Pancreas (tissue), 10 donors: ENCODE measurements around the gene PRPF19. TPM values are rescaled to one million over a fixed set of nuclear protein-coding genes. Genes with fewer than 3 reads are reported as not detected.
A peak's percentile ranks its signal among the peaks of the same experiment; 100 is the strongest.

Source experiments
- ATAC-seq, 4 donors: fragments of 200-7000 bp; cut with Tn5 transposase; one replicate each; pipeline versions ENCODE4 v1.8.0 to v1.9.1; 2020; ENCODE audit warnings: mild to moderate bottlenecking in 4 of 4, moderate library complexity in 4 of 4
- DNase-seq, 6 donors: peaks; one replicate each; pipeline ENCODE4 v3.0.0-alpha.2; 2020
- FAIRE-seq: peaks from 2 replicates; lab custom pipeline; 2012; peaks lifted over from hg19 to GRCh38; lab: Jason Lieb, UNC
- H3K27ac ChIP-seq, 4 donors: fragments of 200-600 bp; sonication (generic); 1 replicate in 3 of 4; 2 replicates in 1 of 4; pipeline versions ENCODE4 v1.5.0 to v1.8.0; 2020
- H3K27me3 ChIP-seq, 4 donors: fragments of 200-600 bp; one replicate each; pipeline ENCODE4 v1.8.0; 2021
- H3K36me3 ChIP-seq, 3 donors: fragments of 200-600 bp; sonication (generic) in 1 of 3; one replicate each; pipeline versions ENCODE4 v1.5.0 to v1.8.0; 2020 to 2021
- H3K4me1 ChIP-seq, 3 donors: fragments of 200-600 bp; one replicate each; pipeline ENCODE4 v1.8.0; 2021
- H3K4me3 ChIP-seq, 4 donors: fragments of 200-600 bp; sonication (generic) in 2 of 4; one replicate each; pipeline versions ENCODE4 v1.5.0 to v1.8.0; 2020 to 2021
- H3K9me3 ChIP-seq, 4 donors: fragments of 200-600 bp; one replicate each; pipeline ENCODE4 v1.8.0; 2021
- CTCF ChIP-seq, 4 donors: fragments of 200-600 bp; sonication (generic) in 3 of 4; IDR thresholded peaks; one replicate each; pipeline versions ENCODE4 v1.5.0 to v1.8.0; 2021; ENCODE audit warnings: antibody characterized with exemption in 4 of 4
- WGBS, 2 donors: extraction: QIAGEN DNeasy Blood & Tissue Kit; methylation state at CpG; one replicate each; pipeline ENCODE4 v1.1.7; 2013; 5-methylcytosine and 5-hydroxymethylcytosine counted together
- intact Hi-C, 3 donors: fragments of 100-400 bp; cut with DNase I; formaldehyde crosslinking; loops; one replicate each; pipeline versions ENCODE4 v1.11.1 to v1.14.2; 2022
- polyA plus RNA-seq, 2 donors: library from polyadenylated mRNA; stranded (reverse); fragments of 200-250 nt; gene quantifications; one replicate each; pipeline ENCODE4 v1.2.3, GENCODE V29; 2013
- total RNA-seq, 6 donors: library from RNA; stranded (reverse); fragmentation: NEBNext Ultra II Directional in 4 of 6; extraction: Animal tissue kit (Norgen Biotek cat#: 25700) in 4 of 6; gene quantifications; one replicate each; pipeline versions ENCODE4 v1.2.1 to v1.2.4, GENCODE V29; 2021 to 2023
- donor health status: healthy with polysubstance abuse.
- donor health status: DM: no; HTN: no; CAD: no; lungs with moderate emphysema.
- donor health status: DM: no; HTN: no; CAD: no.
- donor health status: control.
- donor health status: control.
- donor health status: Bipolar disorder and iron deficiency.
- donor health status: DM: yes; HTN: yes; CAD: no.
- donor health status: DM: no; HTN: no; CAD: no.
- donor health status: DM: no; HTN: no; CAD: no.
- donor health status: DM: yes; HTN: yes; CAD: no.

PRPF19 gene
- total and polyA plus RNA-seq, 8 donors: 33.9 to 50.1 (median 45.5) TPM

GRCh38 chr11:60952742-60953170 is 46.4 kb upstream of the PRPF19 start:
- 43 to 53% methylated on average over 3 of the region's 3 CpGs for WGBS, 2 donors
- no peak for FAIRE-seq
- no peaks in the 10 kb centered on the region for H3K4me1 ChIP-seq
- ATAC-seq: peak in 2 of 4 donors; percentile 26 to 30
- H3K4me3 ChIP-seq: peak overlapping the region in 1 of 4 donors; percentile 20
- peak overlapping the region in 2 of 4 donors; percentile 64 to 81 for H3K27ac ChIP-seq
- H3K27me3 ChIP-seq: no peaks in the 10 kb centered on the region
- no peak for TF ChIP-seq CTCF (IDR thresholded peaks at IDR 0.05)
- no peaks in the 10 kb centered on the region for H3K36me3 ChIP-seq
- intact Hi-C loops: no loop called here
- H3K9me3 ChIP-seq: no peaks in the 10 kb centered on the region
- no peak for DNase-seq

DNA sequence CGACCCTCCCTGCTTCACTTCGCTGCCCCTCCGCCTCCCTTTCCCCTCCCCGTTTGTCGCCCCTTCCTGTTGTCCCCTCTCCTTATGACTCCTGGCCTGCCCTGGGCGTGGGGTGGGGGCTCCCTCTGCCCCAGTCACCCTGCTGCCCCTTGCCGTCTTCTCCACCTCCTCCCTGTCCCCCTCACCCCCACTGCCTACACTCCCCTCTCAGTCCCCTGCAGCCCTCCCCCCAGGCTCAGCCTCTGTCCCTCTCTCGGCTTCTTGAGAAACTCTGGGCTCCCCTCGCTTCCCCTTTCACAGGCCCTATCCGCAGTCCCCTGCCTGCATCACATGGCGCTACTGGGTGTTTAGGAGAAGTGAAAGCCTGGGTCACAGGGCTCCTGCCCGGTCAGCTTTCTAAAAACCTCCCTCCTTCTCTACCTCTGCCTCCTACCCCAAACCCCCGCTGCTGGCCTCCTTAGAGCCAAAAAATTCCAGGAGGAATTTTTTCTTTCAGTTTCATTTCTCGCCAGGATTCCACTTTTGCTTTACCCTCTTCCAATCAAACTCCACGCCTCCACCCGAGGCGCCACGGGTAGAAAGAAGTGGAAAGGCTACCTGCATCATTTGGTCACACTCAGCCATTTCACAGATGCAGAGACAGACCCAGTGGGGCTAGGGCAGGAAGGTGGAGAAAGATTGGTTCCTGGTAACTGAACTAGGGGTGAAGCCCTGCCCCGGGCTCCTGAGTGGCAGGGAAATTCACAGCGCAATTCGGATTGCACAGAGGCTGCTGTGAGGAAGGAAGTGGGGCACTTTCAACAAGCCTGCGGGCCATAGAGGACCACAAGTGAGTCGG is 45.7 kb upstream of the PRPF19 start, which contains the start of gene SLC15A3:
SLC15A3 (minus strand) TSS at position 273 of the 838 bp plus-strand sequence. CDS start 625 bp downstream, outside the sequence.
- peak within 1 kb of the TSS in 2 of 4 donors; percentile 20 to 42 for H3K4me3 ChIP-seq
- no peaks in the 10 kb centered on the region for H3K9me3 ChIP-seq
- no peak for FAIRE-seq
- no peak for TF ChIP-seq CTCF (IDR thresholded peaks at IDR 0.05)
- 61 to 62% methylated on average over 23 of the region's 23 CpGs for WGBS, 2 donors
- peak in 3 of 4 donors; percentile 67 to 80 (median 76) for ATAC-seq
- peak within 1 kb of the TSS in 2 of 4 donors; percentile 64 to 81 for H3K27ac ChIP-seq
- no peaks in the 10 kb centered on the region for H3K27me3 ChIP-seq
- H3K4me1 ChIP-seq: no peaks in the 10 kb centered on the region
- intact Hi-C loops: no loop called here
- no peaks in the 10 kb centered on the region for H3K36me3 ChIP-seq
- DNase-seq: peak in 2 of 6 donors; percentile 54 to 75

DNA sequence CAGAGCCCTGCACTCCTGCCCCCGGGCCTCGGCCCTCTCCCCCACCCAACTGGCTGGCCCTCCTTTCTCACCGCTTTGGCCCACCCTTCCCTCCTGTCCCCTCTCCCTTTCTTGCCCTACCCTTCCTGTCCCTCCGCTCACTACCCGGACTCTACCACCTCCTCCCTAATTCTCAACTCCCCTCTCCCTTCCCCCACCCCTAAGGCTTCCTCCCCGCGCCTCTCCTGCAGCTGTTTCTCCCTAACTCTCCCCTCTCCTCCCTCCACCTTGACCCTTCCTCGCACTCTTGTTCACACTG is 45.2 kb upstream of the PRPF19 start:
- H3K4me1 ChIP-seq: no peaks in the 10 kb centered on the region
- peak overlapping the region in 1 of 4 donors; percentile 42 for H3K4me3 ChIP-seq
- H3K36me3 ChIP-seq: no peaks in the 10 kb centered on the region
- no peak for TF ChIP-seq CTCF (IDR thresholded peaks at IDR 0.05)
- no peaks in the 10 kb centered on the region for H3K9me3 ChIP-seq
- no peak for FAIRE-seq
- H3K27ac ChIP-seq: peak overlapping the region in 2 of 4 donors; percentile 64 to 81
- WGBS, 2 donors: 29 to 33% methylated on average over 5 to 8 of the region's 8 CpGs
- H3K27me3 ChIP-seq: no peaks in the 10 kb centered on the region
- DNase-seq: no peak
- ATAC-seq: peak in 2 of 4 donors; percentile 6 to 11
- intact Hi-C loops: no loop called here

DNA sequence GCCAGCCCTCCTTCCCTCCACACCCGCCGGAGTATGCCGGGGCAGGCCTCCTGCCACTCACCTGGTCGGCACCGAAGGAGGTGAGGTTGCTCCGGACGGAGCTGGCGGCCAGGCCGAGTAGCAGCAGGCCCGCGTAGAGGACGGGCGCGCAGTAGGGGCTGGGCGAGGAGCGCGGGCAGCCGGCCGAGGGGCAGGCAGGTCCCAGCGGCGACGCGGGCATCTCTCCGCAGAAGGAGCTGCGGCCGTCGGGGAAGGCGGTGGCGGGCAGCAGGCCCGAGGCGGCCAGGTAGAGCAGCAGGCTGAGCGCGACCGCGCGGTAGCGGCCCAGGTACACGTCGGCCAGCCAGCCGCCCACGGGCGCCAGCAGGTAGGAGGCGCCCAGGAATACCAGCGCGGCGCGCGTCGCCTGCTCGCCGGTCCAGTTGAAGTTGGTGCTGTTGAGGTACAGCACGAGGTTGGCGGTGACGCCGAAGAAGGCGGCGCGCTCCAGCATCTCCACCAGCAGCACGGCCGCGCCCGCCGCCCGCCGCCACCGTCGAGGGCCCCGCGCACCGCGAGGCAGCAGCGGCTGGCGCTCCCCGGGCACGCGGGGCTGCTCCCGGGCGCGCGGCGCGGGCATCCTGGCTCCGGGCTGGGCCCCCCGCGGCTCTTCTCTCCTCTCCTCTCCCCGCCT is 44.7 kb upstream of the PRPF19 start:
- Histone ChIP-seq H3K9me3 (no peaks in the 10 kb centered on the region), H3K27ac (peak overlapping the region in 1 of 4 donors; percentile 4), H3K4me1 (no peaks in the 10 kb centered on the region), H3K4me3 (peak overlapping the region in 1 of 4 donors; percentile 42), H3K36me3 (no peaks in the 10 kb centered on the region), H3K27me3 (no peaks in the 10 kb centered on the region)
- ATAC-seq (peak in 2 of 4 donors; percentile 4 to 18), DNase-seq (peak in 1 of 6 donors; percentile 64), FAIRE-seq (no peak)
- 26 to 30% methylated on average over 51 to 86 of the region's 86 CpGs for whole genome bisulfite sequencing, 2 donors
- TF ChIP-seq CTCF (IDR thresholded peaks at IDR 0.05): no peak
- intact Hi-C loops: no loop called here
